ENCODE results near the gene GRM8. TPM values are rescaled to one million over a fixed set of nuclear protein-coding genes. Genes with fewer than 3 reads are reported as not detected.

Gene GRM8
- polyA plus RNA-seq, 2 of the 4 experiments (the other 2 are of a cell fraction), result 0.06 TPM; not detected in 1

DNA sequence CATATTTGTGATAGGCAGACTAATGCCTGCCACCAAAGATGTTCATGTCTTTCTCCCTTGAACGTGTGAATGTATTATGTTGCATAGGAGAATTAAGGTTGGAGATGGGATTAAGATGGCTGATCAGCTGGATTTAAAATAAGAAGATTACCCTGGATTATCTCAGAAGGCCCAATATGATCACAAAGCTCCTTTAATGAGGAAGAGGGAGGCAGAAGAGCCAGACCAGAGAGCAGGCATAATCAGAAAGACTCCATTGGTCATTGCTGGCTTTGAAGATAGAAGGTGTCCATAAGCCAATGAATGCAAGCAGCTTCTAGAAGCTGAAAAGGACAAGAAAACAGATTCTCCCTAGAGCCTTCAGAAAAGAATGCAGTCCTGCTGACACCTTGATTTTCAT lies 410.3 kb downstream of the GRM8 start:
- DNase-seq (ENCODE audit: low read depth in 1 of 2, low spot score in 1 of 2) (no peak), FAIRE-seq (no peak), ATAC-seq (no peak)
- Histone ChIP-seq H3K27ac (no peak overlapping the region), H3K9me3 (no peaks in the 10 kb centered on the region), H3K4me1 (no peaks in the 10 kb centered on the region), H3K4me3 (no peak overlapping the region), H3K4me2 (no peak overlapping the region)
- ChIA-PET POLR2A (no interaction called here), CTCF (no interaction called here)
- 22% methylated on average over 1 of the region's 1 CpG for WGBS (ENCODE audit: missing lambda C conversion rate)
- TF ChIP-seq, protein P1, sequence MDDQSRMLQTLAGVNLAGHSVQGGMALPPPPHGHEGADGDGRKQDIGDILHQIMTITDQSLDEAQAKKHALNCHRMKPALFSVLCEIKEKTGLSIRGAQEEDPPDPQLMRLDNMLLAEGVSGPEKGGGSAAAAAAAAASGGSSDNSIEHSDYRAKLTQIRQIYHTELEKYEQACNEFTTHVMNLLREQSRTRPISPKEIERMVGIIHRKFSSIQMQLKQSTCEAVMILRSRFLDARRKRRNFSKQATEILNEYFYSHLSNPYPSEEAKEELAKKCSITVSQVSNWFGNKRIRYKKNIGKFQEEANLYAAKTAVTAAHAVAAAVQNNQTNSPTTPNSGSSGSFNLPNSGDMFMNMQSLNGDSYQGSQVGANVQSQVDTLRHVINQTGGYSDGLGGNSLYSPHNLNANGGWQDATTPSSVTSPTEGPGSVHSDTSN (IDR thresholded peaks at IDR 0.05), result no peak
- TF ChIP-seq RNF2 (IDR thresholded peaks at IDR 0.05; ENCODE audit: borderline replicate concordance, low read depth) (no peak), MAZ (IDR thresholded peaks at IDR 0.05; ENCODE audit: borderline replicate concordance, low read depth, low read length) (no peak), PHF8 (IDR thresholded peaks at IDR 0.05; ENCODE audit: borderline replicate concordance, low read depth) (no peak), RARB (CRISPR knock-in tag; IDR thresholded peaks at IDR 0.05) (no peak), HES2 (IDR thresholded peaks at IDR 0.05) (no peak), HOXA7 (CRISPR knock-in tag; IDR thresholded peaks at IDR 0.05) (no peak), MYC (IDR thresholded peaks at IDR 0.05; ENCODE audit: borderline replicate concordance, low read length) (no peak), ELK1 (IDR thresholded peaks at IDR 0.05; ENCODE audit: low read depth, low read length) (no peak), BCL3 (IDR thresholded peaks at IDR 0.05) (no peak), CEBPB (IDR thresholded peaks at IDR 0.05) (no peak), ZNF302 (CRISPR knock-in tag; IDR thresholded peaks at IDR 0.05) (no peak), TP53 (CRISPR knock-in tag; IDR thresholded peaks at IDR 0.05) (no peak), NFE2L2 (conservative IDR thresholded peaks at IDR 0.05; ENCODE audit: low read length) (no peak), SREBF2 (IDR thresholded peaks at IDR 0.05) (no peak), USF2 (IDR thresholded peaks at IDR 0.05) (no peak)
- TF ChIP-seq, protein P2, sequence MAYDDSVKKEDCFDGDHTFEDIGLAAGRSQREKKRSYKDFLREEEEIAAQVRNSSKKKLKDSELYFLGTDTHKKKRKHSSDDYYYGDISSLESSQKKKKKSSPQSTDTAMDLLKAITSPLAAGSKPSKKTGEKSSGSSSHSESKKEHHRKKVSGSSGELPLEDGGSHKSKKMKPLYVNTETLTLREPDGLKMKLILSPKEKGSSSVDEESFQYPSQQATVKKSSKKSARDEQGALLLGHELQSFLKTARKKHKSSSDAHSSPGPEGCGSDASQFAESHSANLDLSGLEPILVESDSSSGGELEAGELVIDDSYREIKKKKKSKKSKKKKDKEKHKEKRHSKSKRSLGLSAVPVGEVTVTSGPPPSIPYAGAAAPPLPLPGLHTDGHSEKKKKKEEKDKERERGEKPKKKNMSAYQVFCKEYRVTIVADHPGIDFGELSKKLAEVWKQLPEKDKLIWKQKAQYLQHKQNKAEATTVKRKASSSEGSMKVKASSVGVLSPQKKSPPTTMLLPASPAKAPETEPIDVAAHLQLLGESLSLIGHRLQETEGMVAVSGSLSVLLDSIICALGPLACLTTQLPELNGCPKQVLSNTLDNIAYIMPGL (CRISPR knock-in tag; IDR thresholded peaks at IDR 0.05; ENCODE audit: borderline replicate concordance), result no peak
- TF ChIP-seq, protein P3, sequence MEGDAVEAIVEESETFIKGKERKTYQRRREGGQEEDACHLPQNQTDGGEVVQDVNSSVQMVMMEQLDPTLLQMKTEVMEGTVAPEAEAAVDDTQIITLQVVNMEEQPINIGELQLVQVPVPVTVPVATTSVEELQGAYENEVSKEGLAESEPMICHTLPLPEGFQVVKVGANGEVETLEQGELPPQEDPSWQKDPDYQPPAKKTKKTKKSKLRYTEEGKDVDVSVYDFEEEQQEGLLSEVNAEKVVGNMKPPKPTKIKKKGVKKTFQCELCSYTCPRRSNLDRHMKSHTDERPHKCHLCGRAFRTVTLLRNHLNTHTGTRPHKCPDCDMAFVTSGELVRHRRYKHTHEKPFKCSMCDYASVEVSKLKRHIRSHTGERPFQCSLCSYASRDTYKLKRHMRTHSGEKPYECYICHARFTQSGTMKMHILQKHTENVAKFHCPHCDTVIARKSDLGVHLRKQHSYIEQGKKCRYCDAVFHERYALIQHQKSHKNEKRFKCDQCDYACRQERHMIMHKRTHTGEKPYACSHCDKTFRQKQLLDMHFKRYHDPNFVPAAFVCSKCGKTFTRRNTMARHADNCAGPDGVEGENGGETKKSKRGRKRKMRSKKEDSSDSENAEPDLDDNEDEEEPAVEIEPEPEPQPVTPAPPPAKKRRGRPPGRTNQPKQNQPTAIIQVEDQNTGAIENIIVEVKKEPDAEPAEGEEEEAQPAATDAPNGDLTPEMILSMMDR (IDR thresholded peaks at IDR 0.05), result no peak

DNA sequence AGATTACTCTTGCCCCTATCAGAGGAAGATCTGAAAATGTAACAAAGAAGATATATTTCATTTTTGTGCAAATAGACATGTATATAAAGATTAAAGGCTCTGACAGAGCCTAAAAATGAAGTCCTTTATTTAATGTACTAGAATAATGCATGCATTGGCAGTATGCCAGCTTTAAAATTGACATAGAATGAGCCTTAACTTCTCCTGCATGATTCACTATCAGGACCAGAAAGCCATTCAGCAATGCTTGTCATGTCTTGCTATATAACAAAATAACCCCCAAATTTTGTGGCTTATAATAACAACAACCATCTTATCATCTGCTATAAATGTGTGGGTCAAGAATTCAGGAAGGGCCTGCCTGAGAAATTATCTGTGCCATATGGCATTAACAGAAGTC lies 411.9 kb downstream of the GRM8 start:
- no peak overlapping the region for H3K4me3 ChIP-seq
- H3K9me3 ChIP-seq, result no peaks in the 10 kb centered on the region
- ChIA-PET POLR2A (no interaction called here), CTCF (no interaction called here)
- no peak for DNase-seq (ENCODE audit: low read depth in 1 of 2, low spot score in 1 of 2)
- no peaks in the 10 kb centered on the region for H3K4me1 ChIP-seq
- FAIRE-seq, result no peak
- no peak overlapping the region for H3K27ac ChIP-seq
- H3K4me2 ChIP-seq, result no peak overlapping the region
- TF ChIP-seq HOXA7 (CRISPR knock-in tag; IDR thresholded peaks at IDR 0.05) (no peak), SREBF2 (IDR thresholded peaks at IDR 0.05) (no peak), CBX8 (IDR thresholded peaks at IDR 0.05) (no peak), FOXS1 (CRISPR knock-in tag; IDR thresholded peaks at IDR 0.05) (no peak), HOXB13 (CRISPR knock-in tag; IDR thresholded peaks at IDR 0.05; ENCODE audit: low read depth) (no peak)
- no peak for ATAC-seq
